Skin of body (tissue), 2 donors: ENCODE measurements around the gene ZNF227. TPM values are rescaled to one million over a fixed set of nuclear protein-coding genes. Genes with fewer than 3 reads are reported as not detected.
"Not testable (repeated sequence)": the region's sequence is repeated elsewhere in the genome, so short reads cannot be mapped to it uniquely, and the experiment has no call there.

Experiments
- DNase-seq: peaks from one replicate; lab custom pipeline; 2025; lab: John Stamatoyannopoulos, UW
- total RNA-seq: library from RNA; depleted of rRNA; stranded (reverse); fragments of >200 nt; gene quantifications from one replicate; pipeline ENCODE4 v1.2.3, GENCODE V29; 2014

The ZNF227 gene
- total RNA-seq: 20.2 TPM

DNA sequence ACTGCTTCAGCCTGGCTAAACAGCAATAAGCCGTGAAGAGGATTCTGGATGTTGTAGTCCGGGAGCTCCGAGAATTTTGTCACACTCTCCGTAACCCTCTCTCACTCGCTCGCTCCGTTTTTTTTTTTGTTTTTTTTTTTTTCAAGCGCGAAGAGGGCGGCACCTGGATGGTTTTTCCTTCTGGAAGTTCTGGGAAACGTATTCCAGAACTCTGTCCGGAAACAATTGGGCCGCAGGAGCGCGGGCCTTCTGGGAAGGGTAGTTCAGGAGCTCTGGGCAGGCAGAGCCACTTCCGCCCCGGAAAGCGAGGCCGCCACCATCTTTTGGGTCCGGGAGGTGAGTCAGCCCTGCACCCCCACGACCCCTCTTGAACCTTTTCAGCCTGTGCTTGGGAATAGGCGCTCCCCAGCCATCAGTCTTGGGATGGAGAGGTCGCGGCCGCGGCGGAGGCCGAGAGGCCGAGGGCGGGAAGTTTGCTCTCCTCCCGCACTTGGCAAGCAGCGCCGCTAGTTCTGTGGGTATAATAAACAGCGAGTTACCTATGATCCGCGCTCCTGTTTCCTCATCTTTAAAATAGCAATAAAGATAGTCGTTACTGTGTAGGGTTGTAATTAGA, at the start of gene ZNF227:
ZNF227 (plus strand) TSS at position 283 of the 616 bp plus-strand sequence. CDS start 5,261 bp downstream, outside the sequence.
- peak; percentile 94 for DNase-seq

DNA sequence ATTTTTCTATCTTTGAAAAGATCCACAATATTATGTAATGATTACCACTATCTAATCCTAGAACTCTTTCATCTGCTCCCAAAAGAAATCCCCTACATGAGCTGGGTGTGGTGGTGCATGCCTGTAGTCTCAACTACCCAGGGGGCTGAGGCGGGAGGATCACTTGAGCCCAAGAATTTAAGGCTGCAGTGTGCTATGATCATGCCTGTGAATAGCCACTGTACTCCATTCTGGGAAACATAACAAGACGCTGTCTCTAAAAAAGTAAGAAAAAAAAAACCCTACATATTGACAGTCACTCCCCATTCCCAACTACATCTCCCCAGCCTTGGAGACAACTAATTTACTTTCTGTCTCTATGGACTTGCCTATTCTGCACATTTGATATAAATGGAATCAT, 48.5 kb upstream of the ZNF227 start:
- DNase-seq: no peak

DNA sequence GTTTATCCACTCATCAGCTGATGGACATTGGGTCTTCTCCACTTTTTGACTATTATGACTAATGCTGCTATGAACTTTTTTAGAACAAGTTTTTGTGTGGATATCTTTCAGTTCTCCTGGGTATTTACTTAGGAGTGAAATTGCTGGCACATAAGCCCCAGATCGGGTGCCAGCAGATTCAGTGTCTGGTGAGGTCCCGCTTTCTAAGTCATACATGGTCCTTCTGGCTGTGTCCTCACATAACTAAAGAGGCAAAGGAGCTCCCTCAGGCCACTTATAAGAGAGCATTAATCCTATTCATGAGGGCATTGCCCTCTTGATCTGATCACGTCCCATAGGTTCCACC, 48.0 kb upstream of the ZNF227 start:
- DNase-seq: no peak

DNA sequence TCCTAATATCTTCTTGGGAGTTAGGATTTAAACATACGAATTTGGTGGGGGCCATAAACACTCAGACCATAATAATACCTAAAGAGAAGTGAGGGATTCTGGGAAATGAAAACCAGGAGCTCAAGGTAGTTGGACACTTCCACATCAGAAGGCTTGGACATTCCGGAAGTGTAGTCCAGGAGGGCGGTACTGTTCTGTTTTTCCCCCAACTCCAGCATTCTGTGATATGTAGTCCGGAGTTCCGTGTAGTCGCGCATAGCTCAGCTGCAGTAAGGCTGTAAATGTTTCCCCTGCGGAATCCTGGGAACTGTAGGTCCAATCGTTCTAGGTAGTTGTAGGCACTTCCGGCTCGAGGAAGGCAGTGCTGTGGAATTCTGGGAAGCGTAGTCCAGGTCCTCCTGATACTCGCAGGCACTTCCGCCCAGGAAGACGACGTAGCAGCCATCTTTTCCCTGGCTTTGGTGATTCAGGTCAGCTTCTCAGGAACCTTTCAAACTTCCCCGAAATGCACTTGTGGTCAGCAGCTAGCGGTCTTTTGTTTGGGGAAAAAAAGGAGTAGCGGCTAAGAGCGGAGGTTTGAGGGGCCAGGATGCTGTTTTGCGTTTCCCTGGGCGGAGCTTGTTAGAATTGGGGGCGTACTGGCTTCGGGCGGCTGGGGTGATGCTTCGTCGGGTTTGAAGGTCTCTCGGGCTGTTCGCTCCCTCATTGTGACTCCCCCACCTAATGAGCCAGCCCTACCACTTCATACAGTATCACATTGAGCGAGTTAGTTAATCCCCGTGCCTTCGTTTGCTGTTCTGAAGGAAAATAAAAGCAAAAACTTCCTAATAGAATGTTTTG, 47.4 kb upstream of the ZNF227 start, which contains the start of gene ZNF226:
ZNF226 (plus strand) TSS at position 428 of the 840 bp plus-strand sequence. CDS start 4,981 bp downstream, outside the sequence.
- peak; percentile 100 for DNase-seq

DNA sequence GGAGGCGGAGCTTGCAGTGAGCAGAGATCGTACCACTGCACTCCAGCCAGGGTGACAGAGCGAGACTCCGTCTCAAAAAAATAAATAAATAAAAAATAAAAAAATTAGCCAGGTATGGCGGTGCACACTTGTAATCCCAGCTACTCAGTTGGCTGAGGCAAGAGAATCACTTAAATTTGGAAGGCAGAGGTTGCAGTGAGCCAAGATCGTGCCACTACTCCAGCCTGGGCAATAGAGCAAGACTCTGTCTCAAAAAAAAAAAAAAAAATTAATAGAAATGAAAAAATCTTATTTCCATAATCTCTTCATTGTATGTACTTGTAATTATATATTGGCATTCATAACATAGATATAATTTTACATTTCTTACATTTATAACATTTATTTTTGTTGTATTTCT, 41.7 kb upstream of the ZNF227 start:
- DNase-seq: not testable (repeated sequence)

DNA sequence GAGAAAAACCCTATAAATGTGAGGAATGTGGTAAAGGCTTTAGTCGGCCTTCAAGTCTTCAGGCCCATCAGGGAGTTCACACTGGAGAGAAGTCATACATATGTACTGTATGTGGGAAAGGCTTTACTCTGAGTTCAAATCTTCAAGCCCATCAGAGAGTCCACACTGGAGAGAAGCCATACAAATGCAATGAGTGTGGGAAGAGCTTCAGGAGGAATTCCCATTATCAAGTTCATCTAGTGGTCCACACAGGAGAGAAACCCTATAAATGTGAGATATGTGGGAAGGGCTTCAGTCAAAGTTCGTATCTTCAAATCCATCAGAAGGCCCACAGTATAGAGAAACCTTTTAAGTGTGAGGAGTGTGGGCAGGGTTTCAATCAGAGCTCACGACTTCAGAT, 35.7 kb upstream of the ZNF227 start:
- DNase-seq: no peak

DNA sequence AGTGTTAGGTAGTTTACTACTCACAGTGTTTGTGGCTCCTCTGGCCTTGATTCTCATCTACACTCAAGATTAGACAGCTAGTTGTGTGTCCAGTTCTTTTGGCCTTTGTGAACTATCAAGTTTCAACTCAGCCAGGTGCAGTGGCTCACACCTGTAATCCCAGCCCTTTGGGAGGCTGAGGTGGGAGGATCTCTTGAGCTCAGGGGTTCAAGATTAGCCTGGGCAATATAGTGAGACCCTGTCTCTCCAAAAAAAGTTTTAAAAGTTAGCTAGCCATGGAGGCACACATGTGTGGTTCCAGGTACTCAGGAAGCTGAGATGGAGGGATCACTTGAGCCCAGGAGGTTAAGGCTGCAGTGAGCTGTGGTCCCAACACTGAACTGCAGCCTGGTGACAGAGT, 31.4 kb upstream of the ZNF227 start:
- DNase-seq: no peak

DNA sequence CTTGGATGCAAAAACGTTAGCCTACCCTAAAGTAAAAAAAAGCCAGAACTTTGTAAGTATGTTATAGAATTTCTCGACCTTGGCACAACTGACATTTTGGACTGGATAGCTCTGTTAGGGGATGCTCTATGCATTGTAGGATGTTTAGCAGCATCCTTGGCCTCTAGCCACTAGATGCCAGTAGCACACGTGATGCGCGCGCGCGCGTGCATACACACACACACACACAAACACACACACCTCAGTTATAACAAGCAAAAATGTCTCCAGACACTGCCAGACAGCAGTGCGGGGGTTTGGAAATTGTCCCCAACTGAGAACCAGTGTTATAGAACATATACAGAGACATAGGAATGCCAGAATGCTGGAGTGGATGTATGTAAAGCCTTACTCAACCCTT, 30.2 kb upstream of the ZNF227 start:
- DNase-seq: no peak

DNA sequence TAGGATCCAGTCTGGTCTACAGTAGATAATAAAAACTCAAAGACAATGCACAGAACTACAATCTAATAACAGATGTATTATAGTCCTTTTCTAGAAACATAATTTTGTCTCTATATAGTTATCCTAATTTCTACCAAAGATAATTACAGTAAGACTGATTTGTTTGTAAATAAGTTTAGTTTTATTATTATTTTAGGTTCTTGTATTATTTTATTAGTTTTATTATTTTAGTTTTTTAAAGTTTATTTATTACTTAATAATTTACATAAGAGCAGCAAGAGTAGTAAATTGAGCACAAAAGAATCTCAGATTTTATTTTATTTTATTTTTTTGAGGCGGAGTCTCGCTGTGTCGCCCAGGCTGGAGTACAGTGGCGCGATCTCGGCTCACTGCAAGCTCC, 22.3 kb upstream of the ZNF227 start:
- DNase-seq: no peak

DNA sequence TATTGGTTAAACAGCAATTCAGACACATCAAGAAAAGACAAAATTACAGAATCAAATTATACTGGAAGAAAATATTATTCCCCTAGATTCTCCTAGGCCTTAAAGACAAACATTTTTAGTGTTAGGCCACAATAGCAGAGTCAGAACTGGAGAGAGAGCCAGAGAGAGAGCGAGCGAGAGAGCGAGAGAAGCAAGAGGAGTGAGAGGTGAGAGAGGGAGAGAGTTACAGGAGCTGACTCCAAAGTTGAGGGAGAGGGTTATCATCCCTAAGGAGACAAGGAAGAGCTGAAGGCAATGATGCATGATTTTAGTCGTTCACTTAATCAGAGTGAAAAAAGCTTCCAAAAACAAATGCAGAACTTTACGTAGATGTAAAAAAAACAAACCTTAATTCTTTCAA, 20.2 kb upstream of the ZNF227 start:
- DNase-seq: no peak

DNA sequence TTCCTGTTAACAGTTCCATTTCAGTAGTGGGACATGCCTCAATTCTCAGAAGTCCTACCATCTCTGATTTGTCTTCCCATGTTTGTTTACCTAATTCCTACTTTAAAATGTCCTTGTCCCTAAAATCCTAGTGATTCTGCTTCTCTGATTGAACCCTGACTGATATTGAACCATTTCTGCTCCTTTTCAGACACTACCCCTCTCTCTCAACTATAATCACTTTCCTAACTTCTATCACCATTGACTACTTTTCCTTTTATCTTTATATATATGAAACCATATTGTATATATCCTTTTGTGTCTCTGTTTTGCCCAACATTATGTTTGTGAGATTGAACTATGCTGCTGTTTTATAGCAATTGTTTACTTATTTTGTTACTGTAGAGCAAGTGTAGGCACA, 15.6 kb upstream of the ZNF227 start:
- DNase-seq: no peak

DNA sequence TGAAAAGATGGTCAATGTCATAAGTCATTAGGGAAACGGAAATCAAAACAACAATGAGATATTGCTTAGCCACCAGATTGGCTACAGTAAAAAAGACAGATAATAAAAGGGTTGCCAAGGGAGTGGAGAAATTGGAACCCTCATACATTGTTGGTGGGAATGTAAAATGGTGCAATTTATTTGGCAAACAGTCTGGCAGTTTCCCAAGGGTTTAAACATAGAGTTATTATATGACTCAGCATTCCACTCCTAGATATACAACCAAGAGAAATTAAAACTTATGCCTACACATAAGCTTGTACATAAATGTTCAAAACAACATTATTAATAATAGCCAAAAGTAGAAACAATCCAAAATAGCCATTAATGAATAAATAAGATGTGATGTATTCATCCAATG, 9.9 kb upstream of the ZNF227 start:
- DNase-seq: no peak

DNA sequence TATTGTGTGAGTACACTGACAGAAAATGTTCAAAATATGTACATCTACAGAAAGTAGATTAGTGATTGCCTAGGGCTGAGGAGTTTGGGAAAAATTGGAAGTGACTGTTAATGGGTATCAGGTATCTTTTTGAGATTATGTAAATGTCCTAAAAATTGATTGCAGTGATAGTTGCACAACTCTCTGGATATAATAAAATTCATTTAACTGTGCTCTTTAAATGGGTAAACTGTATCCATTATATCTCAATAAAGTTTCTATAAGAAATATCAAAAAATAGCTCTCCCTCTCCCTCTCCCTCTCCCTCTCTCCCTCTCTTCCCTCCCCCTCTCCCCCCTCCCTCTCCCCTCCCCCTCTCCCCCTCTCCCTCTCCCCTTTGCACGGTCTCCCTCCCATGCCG, 9.4 kb upstream of the ZNF227 start:
- DNase-seq: no peak

DNA sequence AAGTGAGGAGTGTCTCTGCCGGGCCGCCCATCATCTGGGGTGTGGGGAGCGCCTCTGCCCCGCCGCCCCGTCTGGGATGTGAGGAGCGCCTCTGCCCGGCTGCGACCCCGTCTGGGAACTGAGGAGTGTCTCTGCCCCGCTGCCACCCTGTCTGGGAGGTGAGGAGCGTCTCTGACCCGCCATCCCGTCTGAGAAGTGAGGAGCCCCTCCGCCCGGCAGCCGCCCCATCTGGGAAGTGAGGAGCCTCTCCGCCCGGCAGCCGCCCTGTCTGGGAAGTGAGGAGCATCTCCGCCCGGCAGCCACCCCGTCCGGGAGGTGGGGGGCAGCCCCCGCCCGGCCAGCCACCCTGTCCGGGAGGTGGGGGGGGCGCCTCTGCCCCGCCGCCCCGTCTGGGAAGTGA, 8.5 kb upstream of the ZNF227 start:
- DNase-seq: not testable (repeated sequence)

DNA sequence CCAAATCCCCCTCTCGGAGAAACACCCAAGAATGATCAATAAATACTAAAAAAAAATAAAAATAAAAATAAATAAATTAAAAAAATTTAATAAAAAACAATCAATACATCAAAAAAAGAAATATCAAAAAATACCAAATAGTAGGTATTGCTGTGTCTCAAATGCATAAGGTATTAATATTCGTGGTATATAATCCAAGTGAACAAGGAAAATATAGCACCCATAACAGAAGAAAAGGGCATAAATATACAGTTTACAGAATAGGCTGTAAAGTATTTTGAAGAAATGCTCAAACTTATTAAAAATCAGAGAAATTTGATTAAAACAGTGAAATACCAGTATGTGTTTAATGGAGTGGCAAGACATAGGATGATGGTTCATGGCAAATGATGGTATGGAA, 7.6 kb upstream of the ZNF227 start:
- DNase-seq: no peak

DNA sequence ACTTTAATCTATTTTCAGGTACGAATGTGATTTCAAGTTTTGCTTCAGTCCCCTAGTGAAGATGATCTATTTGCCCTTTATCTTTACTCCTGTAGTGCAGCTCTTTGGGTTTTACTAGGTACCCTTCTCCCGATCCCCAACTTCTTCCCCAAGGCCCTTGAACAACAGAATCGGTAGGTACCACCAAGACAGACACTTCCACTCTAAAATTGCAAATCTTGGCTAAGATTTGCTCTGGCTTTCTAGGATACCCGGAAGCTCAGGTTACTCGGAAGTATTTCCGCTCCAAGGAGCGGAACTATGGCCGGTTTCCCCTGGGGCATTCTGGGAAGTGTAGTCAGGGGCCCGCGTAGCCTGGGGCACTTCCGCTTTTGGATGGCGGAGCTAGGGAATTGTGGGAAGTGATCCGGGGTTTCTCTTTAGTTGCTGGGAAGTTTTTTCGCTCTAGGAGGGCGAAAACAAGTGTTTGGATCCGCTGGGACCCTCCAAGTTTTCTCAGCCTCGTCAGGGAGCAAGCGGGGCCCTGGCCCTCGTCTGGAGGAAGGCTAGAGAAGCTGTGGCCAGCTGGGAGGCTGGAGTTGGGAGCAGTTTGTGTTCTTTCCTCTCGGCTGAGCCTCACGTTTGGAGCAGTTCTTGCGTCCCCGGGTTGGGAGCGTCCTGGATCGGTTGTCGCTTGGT, 5.1 kb upstream of the ZNF227 start:
- peak; percentile 96 for DNase-seq

DNA sequence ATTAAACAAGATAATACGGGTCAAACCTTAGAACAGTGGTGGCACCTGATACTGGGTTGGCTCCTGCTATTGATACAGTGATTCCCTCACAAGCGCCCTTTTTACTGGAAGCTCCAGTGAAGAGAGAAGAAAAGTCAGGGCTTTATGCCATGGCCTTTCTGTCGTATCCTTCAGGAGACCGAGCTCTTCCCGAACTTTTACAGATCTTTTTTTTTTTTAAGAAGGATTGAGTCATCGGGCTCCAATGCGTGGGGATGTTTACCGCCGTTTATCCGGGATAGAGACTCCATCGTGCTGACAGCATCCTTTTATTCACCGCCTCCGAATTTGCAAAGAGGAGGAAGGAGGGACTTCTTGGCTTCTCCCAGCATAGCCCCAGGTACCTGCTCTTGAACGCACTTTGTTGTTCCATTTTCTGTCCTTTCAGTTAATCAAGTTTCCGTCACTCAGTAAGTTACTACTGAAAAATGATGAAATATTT, 574 bp downstream of the ZNF227 start:
- DNase-seq: peak; percentile 62

DNA sequence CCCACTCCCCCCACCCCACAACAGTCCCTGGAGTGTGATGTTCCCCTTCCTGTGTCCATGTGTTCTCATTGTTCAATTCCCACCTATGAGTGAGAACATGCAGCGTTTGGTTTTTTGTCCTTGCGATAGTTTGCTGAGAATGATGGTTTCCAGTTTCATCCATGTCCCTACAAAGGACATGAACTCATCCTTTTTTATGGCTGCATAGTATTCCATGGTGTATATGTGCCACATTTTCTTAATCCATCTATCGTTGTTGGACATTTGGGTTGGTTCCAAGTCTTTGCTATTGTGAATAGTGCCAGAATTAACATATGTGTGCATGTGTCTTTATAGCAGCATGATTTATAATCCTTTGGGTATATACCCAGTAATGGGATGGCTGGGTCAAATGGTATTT, 7.6 kb downstream of the ZNF227 start:
- DNase-seq: not testable (repeated sequence)

DNA sequence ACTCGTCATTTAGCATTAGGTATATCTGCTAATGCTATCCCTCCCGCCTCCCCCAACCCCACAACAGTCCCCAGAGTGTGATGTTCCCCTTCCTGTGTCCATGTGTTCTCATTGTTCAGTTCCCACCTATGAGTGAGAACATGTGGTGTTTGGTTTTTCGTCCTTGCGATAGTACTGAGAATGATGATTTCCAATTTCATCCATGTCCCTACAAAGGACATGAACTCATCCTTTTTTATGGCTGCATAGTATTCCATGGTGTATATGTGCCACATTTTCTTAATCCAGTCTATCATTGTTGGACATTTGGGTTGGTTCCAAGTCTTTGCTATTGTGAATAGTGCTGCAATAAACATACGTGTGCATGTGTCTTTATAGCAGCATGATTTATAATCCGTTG, 8.4 kb downstream of the ZNF227 start:
- not testable (repeated sequence) for DNase-seq

DNA sequence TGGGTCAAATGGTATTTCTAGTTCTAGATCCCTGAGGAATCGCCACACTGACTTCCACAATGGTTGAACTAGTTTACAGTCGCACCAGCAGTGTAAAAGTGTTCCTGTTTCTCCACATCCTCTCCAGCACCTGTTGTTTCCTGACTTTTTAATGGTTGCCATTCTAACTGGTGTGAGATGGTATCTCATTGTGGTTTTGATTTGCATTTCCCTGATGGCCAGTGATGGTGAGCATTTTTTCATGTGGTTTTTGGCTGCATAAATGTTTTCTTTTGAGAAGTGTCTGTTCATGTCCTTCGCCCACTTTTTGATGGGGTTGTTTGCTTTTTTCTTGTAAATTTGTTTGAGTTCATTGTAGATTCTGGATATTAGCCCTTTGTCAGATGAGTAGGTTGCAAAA, 9.0 kb downstream of the ZNF227 start:
- not testable (repeated sequence) for DNase-seq

DNA sequence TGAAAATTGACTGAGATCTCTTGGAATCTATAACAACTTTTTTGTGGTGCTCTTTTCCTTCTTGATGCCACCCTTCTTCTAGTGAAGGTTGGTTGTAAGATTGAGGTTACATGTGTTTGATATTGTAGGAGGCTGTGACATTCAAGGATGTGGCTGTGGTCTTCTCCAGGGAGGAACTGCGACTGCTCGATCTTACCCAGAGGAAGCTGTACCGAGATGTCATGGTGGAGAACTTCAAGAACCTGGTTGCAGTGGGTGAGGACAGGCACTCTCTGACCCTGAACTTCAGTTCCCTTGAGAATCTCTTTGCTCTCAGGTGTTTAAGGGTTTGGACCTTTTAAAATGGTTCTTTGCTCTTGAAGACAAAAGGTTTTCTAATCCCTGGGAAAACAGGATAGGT, 16.0 kb downstream of the ZNF227 start:
- no peak for DNase-seq

DNA sequence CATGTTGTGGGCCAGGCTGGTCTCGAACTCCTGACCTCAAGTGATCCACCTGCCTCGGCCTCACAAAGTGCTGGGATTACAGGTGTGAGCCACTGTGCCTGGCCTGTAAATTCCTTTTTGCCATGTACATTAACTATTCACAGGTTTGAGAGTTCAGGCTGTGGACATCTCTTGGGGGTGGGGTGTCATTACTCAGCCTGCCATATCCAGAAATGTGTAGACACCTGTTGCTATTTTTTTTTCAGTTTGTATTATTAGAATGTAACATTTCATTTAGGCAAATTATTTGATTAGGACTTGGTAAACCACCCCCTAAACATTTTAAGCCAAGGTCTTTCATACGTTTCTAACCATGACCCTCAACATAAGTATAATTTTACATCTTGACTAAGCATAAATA, 20.5 kb downstream of the ZNF227 start:
- no peak for DNase-seq
